CD4-positive, alpha-beta memory T cell (primary cell): ENCODE data around the gene NELL1. TPM values are rescaled to one million over a fixed set of nuclear protein-coding genes. Genes with fewer than 3 reads are reported as not detected.
A peak's percentile ranks its signal among the peaks of the same experiment; 100 is the strongest.
"Not testable (repeated sequence)": the region's sequence is repeated elsewhere in the genome, so short reads cannot be mapped to it uniquely, and the experiment has no call there.

ENCODE experiments used
- CTCF ChIA-PET: fragments of 350-600 bp; sonication (Branson Sonifier 250); formaldehyde crosslinking; loops from one replicate; lab custom pipeline; 2021; ENCODE audit warnings: inconsistent platforms; ENCODE audit not compliant: partially characterized antibody; lab: Charles Lee
- POLR2A ChIA-PET: fragments of 350-600 bp; sonication (Branson Sonifier 250); formaldehyde crosslinking; loops from one replicate; lab custom pipeline; 2021; ENCODE audit not compliant: partially characterized antibody; lab: Charles Lee
- DNase-seq, 5 donors: peaks; one replicate each; pipeline versions ENCODE4 v3.0.0 to v3.0.0-alpha.2; 2020 to 2022; ENCODE audit warnings: mixed read lengths in 1 of 5
- H3K27ac ChIP-seq: one replicate; pipeline ENCODE4 v1.7.0; 2013; ENCODE audit warnings: low read depth, low read length
- H3K27me3 ChIP-seq: 2 replicates; pipeline ENCODE4 v1.7.0; 2013; ENCODE audit warnings: mild to moderate bottlenecking, low read length, moderate library complexity; ENCODE audit not compliant: insufficient read depth
- H3K36me3 ChIP-seq: 2 replicates; pipeline ENCODE4 v1.7.0; 2013; ENCODE audit warnings: mild to moderate bottlenecking, low read length, moderate library complexity; ENCODE audit not compliant: insufficient read depth
- H3K4me1 ChIP-seq: 2 replicates; pipeline ENCODE4 v1.7.0; 2013; ENCODE audit warnings: mild to moderate bottlenecking, low read length, moderate library complexity; ENCODE audit not compliant: insufficient read depth
- H3K4me3 ChIP-seq, 2 donors: one replicate each; pipeline ENCODE4 v1.7.0; 2013; ENCODE audit warnings: low read length in 2 of 2, mild to moderate bottlenecking in 1 of 2
- H3K9me3 ChIP-seq, 2 donors: one replicate each; pipeline ENCODE4 v1.7.0; 2013; ENCODE audit warnings: low read length in 2 of 2, control low read depth in 1 of 2; ENCODE audit not compliant: control insufficient read depth in 1 of 2
- H3K27ac Mint-ChIP-seq, 7 donors: one replicate each; pipeline ENCODE4 v1.8.0; 2020 to 2021; ENCODE audit warnings: mixed read lengths in 7 of 7, mild to moderate bottlenecking in 6 of 7, inconsistent platforms in 3 of 7, moderate library complexity in 3 of 7
- H3K27me3 Mint-ChIP-seq, 2 donors: one replicate each; pipeline ENCODE4 v1.8.0; 2020 to 2021; ENCODE audit warnings: mixed read lengths in 2 of 2
- H3K36me3 Mint-ChIP-seq, 2 donors: one replicate each; pipeline ENCODE4 v1.8.0; 2020 to 2021; ENCODE audit warnings: mixed read lengths in 2 of 2, inconsistent platforms in 1 of 2, mild to moderate bottlenecking in 1 of 2
- H3K4me1 Mint-ChIP-seq, 4 donors: one replicate each; pipeline ENCODE4 v1.8.0; 2020 to 2021; ENCODE audit warnings: mixed read lengths in 4 of 4, mild to moderate bottlenecking in 1 of 4
- H3K4me3 Mint-ChIP-seq, 8 donors: one replicate each; pipeline ENCODE4 v1.8.0; 2020 to 2021; ENCODE audit warnings: mixed read lengths in 8 of 8, mild to moderate bottlenecking in 7 of 8, moderate library complexity in 6 of 8, inconsistent platforms in 3 of 8
- H3K9me3 Mint-ChIP-seq, 8 donors: one replicate each; pipeline ENCODE4 v1.8.0; 2020 to 2021; ENCODE audit warnings: mixed read lengths in 8 of 8, mild to moderate bottlenecking in 5 of 8, inconsistent platforms in 3 of 8, moderate library complexity in 1 of 8
- intact Hi-C: fragments of 100-400 bp; cut with micrococcal nuclease; formaldehyde crosslinking; loops from one replicate; pipeline ENCODE4 v1.15.1; 2023
- polyA plus RNA-seq, 2 donors: library from polyadenylated mRNA; unstranded; fragments of 300-500 nt; fragmentation: Illumina TruSeq; gene quantifications; one replicate each; pipeline ENCODE4 v1.2.3, GENCODE V29; 2021
- total RNA-seq, 2 experiments: library from RNA; stranded (reverse); gene quantifications; one replicate each; pipeline ENCODE4 v1.2.3, GENCODE V29; 2021

Gene NELL1
- total and polyA plus RNA-seq, 4 experiments from 2014 or later = not detected

DNA sequence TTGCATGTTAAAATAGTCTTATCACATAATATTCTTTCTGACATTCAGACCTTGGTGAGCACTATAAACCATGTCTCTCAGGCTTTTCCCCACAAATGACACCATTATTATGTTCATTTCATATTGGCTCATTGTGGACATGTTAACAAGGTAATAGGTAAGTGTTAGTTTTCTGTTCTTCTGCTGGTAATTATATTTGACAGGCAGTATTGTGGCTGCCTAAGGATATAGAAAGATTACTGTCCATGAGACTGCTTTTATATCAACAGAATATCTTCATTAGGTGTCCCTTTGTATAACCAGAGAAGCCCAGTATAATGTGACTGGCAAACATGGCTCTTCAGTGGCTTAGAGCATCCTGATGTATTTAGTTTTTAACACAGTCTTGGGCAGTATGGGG lies 590.7 kb downstream of the NELL1 start:
- Mint-ChIP-seq H3K27me3 (no peaks in the 10 kb centered on the region), H3K4me3 (no peak overlapping the region), H3K9me3 (peaks cover 2 to 22% (median 7%) of the 10 kb centered on the region in 8 donors), H3K36me3 (no peaks in the 10 kb centered on the region), H3K4me1 (no peaks in the 10 kb centered on the region), H3K27ac (no peak overlapping the region)
- Histone ChIP-seq H3K4me3 (no peak overlapping the region), H3K27me3 (no peaks in the 10 kb centered on the region), H3K36me3 (no peaks in the 10 kb centered on the region), H3K9me3 (no peaks in the 10 kb centered on the region), H3K27ac (no peak overlapping the region), H3K4me1 (no peaks in the 10 kb centered on the region)
- DNase-seq = no peak
- ChIA-PET POLR2A (no interaction called here), CTCF (no interaction called here)
- intact Hi-C loops = no loop called here

DNA sequence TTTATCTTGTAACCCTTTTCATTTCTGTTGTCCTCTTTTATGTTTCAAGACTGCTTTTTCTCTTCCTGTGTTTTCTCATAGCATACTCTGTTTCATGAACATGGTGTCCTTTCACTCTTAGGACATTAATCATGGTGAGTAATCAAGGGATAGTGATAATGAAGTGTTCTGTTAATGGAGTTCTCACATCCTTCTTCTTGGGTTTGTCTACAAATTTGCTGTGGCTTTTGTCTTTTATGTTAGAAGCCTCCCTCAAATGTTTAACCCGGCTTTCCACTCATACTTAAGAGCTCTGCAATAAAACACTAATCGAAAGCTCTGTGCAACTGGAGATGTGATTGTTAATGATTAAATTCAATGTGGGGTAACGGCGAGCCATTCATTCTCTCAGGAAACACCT lies 593.6 kb downstream of the NELL1 start:
- no peak for DNase-seq
- no peaks in the 10 kb centered on the region for H3K36me3 ChIP-seq
- Mint-ChIP-seq H3K27ac (no peak overlapping the region), H3K36me3 (no peaks in the 10 kb centered on the region), H3K4me1 (no peaks in the 10 kb centered on the region), H3K27me3 (no peaks in the 10 kb centered on the region), H3K4me3 (no peak overlapping the region), H3K9me3 (peaks cover 2 to 16% (median 4%) of the 10 kb centered on the region in 8 donors)
- no peaks in the 10 kb centered on the region for H3K9me3 ChIP-seq
- H3K27me3 ChIP-seq = no peaks in the 10 kb centered on the region
- ChIA-PET CTCF (no interaction called here), POLR2A (no interaction called here)
- H3K27ac ChIP-seq = no peak overlapping the region
- no peaks in the 10 kb centered on the region for H3K4me1 ChIP-seq
- no peak overlapping the region for H3K4me3 ChIP-seq
- intact Hi-C loops = no loop called here

DNA sequence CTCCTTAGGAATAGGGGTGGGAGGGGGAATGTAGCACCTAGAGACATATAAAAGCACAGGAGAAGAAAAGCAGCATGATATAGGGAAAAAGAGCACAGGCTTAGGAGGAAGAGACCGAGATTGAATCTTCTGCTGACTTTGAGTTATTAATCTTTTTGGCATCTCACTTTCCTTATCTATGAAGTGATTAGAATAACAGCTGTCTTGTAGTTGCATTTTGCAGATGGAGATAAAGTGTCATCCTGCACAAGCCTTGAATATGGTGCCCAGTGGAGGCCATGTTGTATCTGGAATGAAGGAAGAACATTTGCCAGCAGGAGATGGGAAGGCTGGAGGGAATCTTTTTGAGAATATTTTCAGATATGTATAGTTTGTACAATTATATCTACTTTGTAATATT lies 594.7 kb downstream of the NELL1 start:
- Histone ChIP-seq H3K27ac (no peak overlapping the region), H3K4me3 (no peak overlapping the region), H3K36me3 (no peaks in the 10 kb centered on the region), H3K27me3 (no peaks in the 10 kb centered on the region), H3K4me1 (no peaks in the 10 kb centered on the region), H3K9me3 (no peaks in the 10 kb centered on the region)
- ChIA-PET POLR2A (no interaction called here), CTCF (no interaction called here)
- no peaks in the 10 kb centered on the region for H3K36me3 Mint-ChIP-seq
- H3K4me3 Mint-ChIP-seq = no peak overlapping the region
- no peaks in the 10 kb centered on the region for H3K27me3 Mint-ChIP-seq
- no peak for DNase-seq
- H3K27ac Mint-ChIP-seq = no peak overlapping the region
- intact Hi-C loops = no loop called here
- H3K9me3 Mint-ChIP-seq = peaks cover 2 to 17% (median 5%) of the 10 kb centered on the region in 8 donors
- no peaks in the 10 kb centered on the region for H3K4me1 Mint-ChIP-seq

DNA sequence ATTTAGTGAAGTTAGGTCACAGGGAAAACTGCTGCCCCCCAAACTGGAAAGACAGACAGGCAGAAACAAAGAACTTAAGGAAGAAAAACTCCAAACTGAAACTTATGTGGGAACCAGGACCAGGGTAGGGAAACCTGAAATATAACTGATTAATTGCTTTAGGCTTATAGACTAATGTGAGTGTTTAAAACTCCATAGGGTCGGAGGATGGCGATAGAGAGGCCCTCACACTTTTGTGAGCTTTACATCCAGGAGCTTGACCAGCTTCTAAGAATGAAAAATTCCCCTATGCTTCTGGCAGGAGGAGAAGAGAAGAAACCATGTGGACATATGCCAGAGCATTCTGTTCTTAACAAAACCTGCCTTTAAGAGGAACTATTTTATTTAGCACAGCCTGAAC lies 598.6 kb downstream of the NELL1 start:
- POLR2A ChIA-PET = no interaction called here
- intact Hi-C loops = no loop called here
- Histone ChIP-seq H3K4me3 (no peak overlapping the region), H3K9me3 (no peaks in the 10 kb centered on the region), H3K27ac (no peak overlapping the region), H3K27me3 (no peaks in the 10 kb centered on the region), H3K4me1 (no peaks in the 10 kb centered on the region), H3K36me3 (no peaks in the 10 kb centered on the region)
- CTCF ChIA-PET = no interaction called here
- no peak overlapping the region for H3K4me3 Mint-ChIP-seq
- H3K9me3 Mint-ChIP-seq = peaks cover 0 to 23% (median 10%) of the 10 kb centered on the region in 8 donors
- H3K27ac Mint-ChIP-seq = no peak overlapping the region
- H3K36me3 Mint-ChIP-seq = no peaks in the 10 kb centered on the region
- no peak for DNase-seq
- H3K4me1 Mint-ChIP-seq = no peaks in the 10 kb centered on the region
- no peaks in the 10 kb centered on the region for H3K27me3 Mint-ChIP-seq

DNA sequence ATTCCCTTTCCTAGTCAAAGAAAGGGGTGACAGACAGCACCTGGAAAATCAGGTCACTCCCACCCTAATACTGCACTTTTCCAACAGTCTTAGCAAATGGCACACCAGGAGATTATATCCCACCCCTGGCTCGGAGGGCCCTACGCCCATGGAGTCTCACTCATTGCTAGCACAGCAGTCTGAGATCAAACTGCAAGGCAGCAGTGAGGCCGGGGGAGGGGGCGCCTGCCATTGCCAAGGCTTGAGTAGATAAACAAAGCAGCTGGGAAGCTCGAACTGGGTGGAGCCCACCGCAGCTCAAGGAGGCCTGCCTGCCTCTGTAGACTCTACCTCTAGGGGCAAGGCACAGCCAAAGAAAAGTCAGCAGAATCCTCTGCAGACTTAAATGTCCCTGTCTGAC lies 602.8 kb downstream of the NELL1 start:
- POLR2A ChIA-PET, H3K4me1 Mint-ChIP-seq, H3K36me3 ChIP-seq, DNase-seq, CTCF ChIA-PET, H3K36me3 Mint-ChIP-seq, intact Hi-C loops, H3K27me3 Mint-ChIP-seq, H3K4me3 Mint-ChIP-seq, H3K9me3 ChIP-seq, H3K27me3 ChIP-seq, H3K4me3 ChIP-seq, H3K4me1 ChIP-seq, H3K27ac ChIP-seq: not testable (repeated sequence)
- Mint-ChIP-seq H3K9me3 (peaks cover 4 to 22% (median 12%) of the 10 kb centered on the region in 8 donors), H3K27ac (peak overlapping the region in 1 of 7 donors; percentile 35)

DNA sequence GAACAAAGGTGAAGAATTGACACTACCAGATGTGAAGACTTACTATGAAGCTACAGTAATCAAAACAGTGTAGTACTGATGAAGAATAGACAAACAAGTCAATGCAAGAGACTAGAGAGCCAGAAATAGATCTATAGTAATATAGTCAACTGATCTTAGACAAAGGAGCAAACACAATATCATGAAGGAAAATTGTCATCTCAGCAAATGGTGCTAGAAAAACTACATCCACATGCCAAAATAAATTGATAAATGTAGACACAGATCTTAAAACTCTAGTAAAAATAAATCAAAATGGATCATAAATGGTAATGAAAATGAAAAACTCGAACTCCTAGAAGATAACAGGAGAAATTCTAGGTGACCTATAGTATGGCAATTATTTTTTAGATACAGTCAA lies 609.5 kb downstream of the NELL1 start:
- no peaks in the 10 kb centered on the region for H3K27me3 Mint-ChIP-seq
- CTCF ChIA-PET = no interaction called here
- Histone ChIP-seq H3K4me1 (no peaks in the 10 kb centered on the region), H3K27me3 (no peaks in the 10 kb centered on the region), H3K27ac (no peak overlapping the region), H3K36me3 (no peaks in the 10 kb centered on the region), H3K4me3 (no peak overlapping the region), H3K9me3 (no peaks in the 10 kb centered on the region)
- no peak for DNase-seq
- H3K36me3 Mint-ChIP-seq = no peaks in the 10 kb centered on the region
- H3K9me3 Mint-ChIP-seq = peaks cover 5 to 22% (median 11%) of the 10 kb centered on the region in 8 donors
- H3K4me3 Mint-ChIP-seq = no peak overlapping the region
- no peak overlapping the region for H3K27ac Mint-ChIP-seq
- POLR2A ChIA-PET = no interaction called here
- intact Hi-C loops = no loop called here
- H3K4me1 Mint-ChIP-seq = no peaks in the 10 kb centered on the region

DNA sequence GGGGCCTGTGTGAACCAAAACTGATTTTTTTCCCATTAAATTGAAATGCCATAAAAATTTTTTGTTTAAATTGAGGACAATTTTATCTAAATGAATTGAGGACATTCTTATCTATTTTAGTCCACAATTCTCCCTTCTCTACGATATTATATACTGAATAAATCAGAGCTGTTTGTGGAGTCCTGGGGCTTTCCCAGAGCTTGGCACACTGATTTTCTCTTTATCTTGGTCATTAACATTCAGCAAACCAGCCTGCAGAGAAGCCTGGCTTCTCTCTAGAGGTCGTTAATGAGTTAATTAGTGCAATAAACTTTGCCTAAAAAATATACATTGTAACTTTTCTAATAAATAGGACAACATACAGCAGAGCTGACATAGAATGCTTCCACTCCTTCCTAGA lies 615.7 kb downstream of the NELL1 start:
- Mint-ChIP-seq H3K27me3 (no peaks in the 10 kb centered on the region), H3K9me3 (peaks cover 4 to 27% (median 14%) of the 10 kb centered on the region in 8 donors), H3K4me1 (no peaks in the 10 kb centered on the region), H3K27ac (no peak overlapping the region), H3K36me3 (no peaks in the 10 kb centered on the region), H3K4me3 (no peak overlapping the region)
- Histone ChIP-seq H3K4me3 (no peak overlapping the region), H3K4me1 (no peaks in the 10 kb centered on the region), H3K36me3 (no peaks in the 10 kb centered on the region), H3K27me3 (no peaks in the 10 kb centered on the region), H3K9me3 (no peaks in the 10 kb centered on the region), H3K27ac (no peak overlapping the region)
- ChIA-PET CTCF (no interaction called here), POLR2A (no interaction called here)
- intact Hi-C loops = no loop called here
- no peak for DNase-seq

DNA sequence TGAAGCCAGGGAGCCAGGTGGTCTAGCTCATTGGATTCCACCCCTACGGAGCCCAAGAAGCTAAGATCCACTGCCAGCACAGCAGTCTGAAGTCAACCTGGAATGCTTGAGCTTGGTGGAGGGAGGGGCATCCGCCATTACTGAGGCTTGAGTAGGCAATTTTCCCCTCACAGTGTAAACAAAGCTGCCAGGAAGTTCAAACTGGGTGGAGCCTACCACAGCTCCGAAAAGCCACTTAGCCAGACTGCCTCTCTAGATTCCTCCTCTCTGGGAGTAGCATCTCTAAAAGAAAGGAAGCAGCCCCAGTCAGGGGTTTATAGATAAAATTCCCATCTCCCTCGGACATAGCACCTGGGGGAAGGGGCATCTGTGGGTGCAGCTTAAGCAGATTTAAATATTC lies 620.3 kb downstream of the NELL1 start:
- Histone ChIP-seq H3K27ac (no peak overlapping the region), H3K36me3 (no peaks in the 10 kb centered on the region), H3K9me3 (no peaks in the 10 kb centered on the region), H3K27me3 (no peaks in the 10 kb centered on the region), H3K4me1 (no peaks in the 10 kb centered on the region), H3K4me3 (no peak overlapping the region)
- Mint-ChIP-seq H3K27me3 (no peaks in the 10 kb centered on the region), H3K4me1 (no peaks in the 10 kb centered on the region), H3K27ac (no peak overlapping the region), H3K36me3 (no peaks in the 10 kb centered on the region), H3K9me3 (peaks cover 8 to 44% (median 27%) of the 10 kb centered on the region in 8 donors), H3K4me3 (no peak overlapping the region)
- ChIA-PET POLR2A (no interaction called here), CTCF (no interaction called here)
- intact Hi-C loops = no loop called here
- DNase-seq = no peak
